ENCODE results near the gene RAB13.
"Not testable (repeated sequence)": the region's sequence is repeated elsewhere in the genome, so short reads cannot be mapped to it uniquely, and the experiment has no call there.

Gene RAB13

GRCh38 chr1:153985941-153986761 is at the start of gene RAB13:
RAB13 (minus strand) TSS chr1:153986339; CDS start chr1:153986236, 103 bp downstream.
- DNase-seq, result peak; percentile 87

- DNase-seq, result not testable (repeated sequence)
Observed at GRCh38 chr1:154033697-154034096, 47.6 kb upstream of the RAB13 start.

GRCh38 chr1:154019940-154020339 is 33.8 kb upstream of the RAB13 start:
- no peak for DNase-seq

- DNase-seq, result no peak
Observed at GRCh38 chr1:154019269-154019668, 33.1 kb upstream of the RAB13 start.

GRCh38 chr1:154014154-154014907 is 28.2 kb upstream of the RAB13 start:
- DNase-seq, result peak; percentile 51

GRCh38 chr1:154012543-154012942 is 26.4 kb upstream of the RAB13 start:
- not testable (repeated sequence) for DNase-seq

- no peak for DNase-seq
Observed at GRCh38 chr1:154012129-154012528, 26.0 kb upstream of the RAB13 start.

- peak; percentile 34 for DNase-seq
Observed at GRCh38 chr1:154006136-154006535, 20.0 kb upstream of the RAB13 start.

- DNase-seq, result no peak
Observed at GRCh38 chr1:154000420-154000819, 14.3 kb upstream of the RAB13 start.

- not testable (repeated sequence) for DNase-seq
Observed at GRCh38 chr1:153996882-153997281, 10.7 kb upstream of the RAB13 start.

- no peak for DNase-seq
Observed at GRCh38 chr1:153995640-153996039, 9.5 kb upstream of the RAB13 start.

- no peak for DNase-seq
Observed at GRCh38 chr1:153995202-153995601, 9.1 kb upstream of the RAB13 start.

- no peak for DNase-seq
Observed at GRCh38 chr1:153991806-153992205, 5.7 kb upstream of the RAB13 start.

GRCh38 chr1:153991151-153991630 is 5.1 kb upstream of the RAB13 start:
- no peak for DNase-seq

GRCh38 chr1:153990468-153991150 is 4.5 kb upstream of the RAB13 start, which contains the start of gene RPS27:
RPS27 (plus strand) TSS chr1:153990762; CDS start chr1:153990797, 35 bp downstream.
- DNase-seq, result peak; percentile 99

GRCh38 chr1:153987621-153988020 is 1.5 kb upstream of the RAB13 start:
- no peak for DNase-seq

- DNase-seq, result peak; percentile 89
Observed at GRCh38 chr1:153985341-153985912, 712 bp downstream of the RAB13 start.

GRCh38 chr1:153984123-153984894 is 1.8 kb downstream of the RAB13 start:
- no peak for DNase-seq

GRCh38 chr1:153981735-153982134 is 4.4 kb downstream of the RAB13 start:
- not testable (repeated sequence) for DNase-seq

GRCh38 chr1:153979091-153979490 is 7.0 kb downstream of the RAB13 start:
- DNase-seq, result not testable (repeated sequence)

- DNase-seq, result no peak
Observed at GRCh38 chr1:153978274-153978909, 7.7 kb downstream of the RAB13 start.

Measured in fibroblast of skin of right quadriceps (primary cell).